Activated gamma-delta T cell treated with Interleukin-2 at 50 U/mL for 16 hours (primary cell): ENCODE measurements around the gene GPX1.
"Not testable (repeated sequence)": the region's sequence is repeated elsewhere in the genome, so short reads cannot be mapped to it uniquely, and the experiment has no call there.

ENCODE experiments used
- DNase-seq: peaks from one replicate; pipeline ENCODE4 v3.0.0-alpha.2; 2020

GPX1 gene

DNA sequence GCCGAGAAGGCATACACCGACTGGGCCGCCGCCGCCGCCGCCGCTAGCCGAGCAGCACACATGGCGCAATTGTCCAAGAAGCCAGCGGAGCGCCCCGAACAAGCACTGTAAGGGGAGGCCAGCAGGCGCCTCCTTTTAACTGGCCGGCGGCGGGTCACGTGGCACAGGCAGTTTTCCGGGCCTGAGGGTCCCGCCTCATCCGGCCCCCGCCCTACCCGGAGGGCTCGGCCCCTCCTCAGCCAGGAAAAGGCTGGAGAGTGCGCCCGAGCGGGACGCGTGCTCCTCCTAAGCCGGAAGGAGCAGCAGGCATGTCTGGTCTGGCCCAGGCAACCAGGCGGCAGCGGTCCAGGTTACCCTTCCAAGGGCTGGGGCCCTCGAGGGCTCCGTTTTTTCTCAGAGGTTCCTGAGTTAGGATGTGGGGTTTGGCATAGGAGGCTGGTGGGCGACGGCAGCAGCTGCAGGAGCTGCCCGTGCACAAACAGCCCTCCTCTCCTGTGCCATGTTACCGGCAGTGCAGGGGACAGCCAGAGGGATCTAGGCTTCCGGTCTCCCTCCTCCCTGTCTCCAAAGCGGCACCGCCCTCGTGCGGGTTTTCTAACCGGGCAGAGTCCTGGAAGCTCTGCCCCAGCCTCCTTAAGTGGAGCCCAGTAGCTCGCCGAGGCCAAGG lies at the start of gene GPX1:
Gene GPX1 (minus strand): TSS at position 137 of the 667 bp plus-strand sequence. CDS start 75 bp downstream, at position 62.
- peak; percentile 74 for DNase-seq

DNA sequence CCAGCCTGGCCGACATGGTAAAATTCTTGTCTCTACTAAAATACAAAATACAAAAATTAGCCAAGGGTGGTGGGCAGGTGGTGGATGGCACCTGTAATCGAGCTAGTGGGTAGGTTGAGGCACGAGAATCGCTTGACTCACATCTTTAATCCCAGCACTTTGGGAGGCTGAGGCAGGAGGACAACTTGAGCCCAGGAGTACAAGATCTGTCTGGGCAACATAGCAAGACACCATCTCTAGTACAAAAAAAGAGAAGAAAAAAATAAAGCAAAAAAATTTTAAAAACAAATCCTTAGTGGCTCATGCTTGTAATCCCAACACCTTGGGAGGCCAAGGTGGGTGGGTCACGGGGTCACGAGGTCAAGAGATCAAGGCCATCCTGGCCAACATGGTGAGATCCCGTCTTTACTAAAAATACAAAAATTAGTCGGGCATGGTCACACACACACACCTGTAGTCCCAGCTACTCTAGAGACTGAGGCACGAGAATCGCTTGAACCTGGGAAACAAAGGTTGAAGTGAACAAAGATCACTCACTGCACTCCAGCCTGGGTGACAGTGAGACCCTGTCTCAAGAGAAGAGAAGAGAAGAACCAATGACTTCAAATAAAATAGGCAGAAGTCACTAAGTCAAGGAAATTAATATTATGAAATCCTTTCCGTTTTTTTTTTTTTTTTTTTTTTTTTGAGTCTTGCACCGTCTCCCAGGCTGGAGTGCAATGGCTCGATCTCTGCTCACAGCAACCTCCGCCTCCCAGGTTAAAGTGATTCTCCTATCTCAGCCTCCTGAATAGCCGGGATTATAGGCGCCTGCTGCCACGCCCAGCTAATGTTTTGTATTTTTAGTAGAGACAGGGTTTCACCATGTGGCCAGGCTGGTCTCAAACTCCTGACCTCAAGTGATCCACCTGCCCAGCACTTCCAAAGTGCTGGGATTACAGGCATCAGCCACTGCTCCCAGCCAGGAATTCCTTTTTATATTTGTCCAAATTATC lies 48.7 kb upstream of the GPX1 start:
- no peak for DNase-seq

DNA sequence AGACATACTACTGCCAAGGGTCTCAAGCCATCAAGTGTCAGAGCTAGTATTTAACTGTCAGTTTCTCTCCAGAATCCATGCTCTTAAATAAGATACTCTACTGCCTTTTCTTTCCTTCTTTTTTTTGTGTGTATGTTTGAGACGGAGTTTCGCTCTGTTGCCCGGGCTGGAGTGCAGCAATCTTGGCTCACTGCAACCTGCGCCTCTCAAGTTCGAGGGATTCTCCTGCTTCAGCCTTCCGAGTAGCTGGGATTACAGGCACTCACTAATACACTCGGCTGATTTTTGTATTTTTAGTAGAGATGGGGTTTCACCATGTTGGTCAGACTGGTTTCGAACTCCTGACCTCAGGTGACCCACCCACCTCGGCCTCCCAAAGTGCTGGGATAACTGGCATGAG lies 47.4 kb upstream of the GPX1 start:
- DNase-seq, result not testable (repeated sequence)

DNA sequence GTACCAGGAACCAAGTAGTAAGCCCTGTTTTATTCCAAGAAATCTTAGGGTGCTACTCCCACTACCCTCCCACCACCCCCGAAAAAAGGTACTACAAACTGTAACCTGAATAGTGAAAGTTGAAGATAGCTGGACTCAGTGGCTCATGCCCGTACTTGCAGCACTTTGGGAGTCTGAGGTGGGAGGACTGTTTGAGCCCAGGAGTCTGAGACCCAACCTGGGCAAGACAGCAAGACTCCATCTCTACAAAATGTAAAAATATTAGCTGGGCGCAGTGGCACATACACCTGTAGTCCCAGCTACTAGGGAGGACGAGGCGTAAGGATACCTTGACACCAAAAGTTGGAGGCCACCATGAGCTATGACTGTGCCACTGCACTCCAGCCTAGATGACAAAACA lies 45.7 kb upstream of the GPX1 start:
- no peak for DNase-seq

DNA sequence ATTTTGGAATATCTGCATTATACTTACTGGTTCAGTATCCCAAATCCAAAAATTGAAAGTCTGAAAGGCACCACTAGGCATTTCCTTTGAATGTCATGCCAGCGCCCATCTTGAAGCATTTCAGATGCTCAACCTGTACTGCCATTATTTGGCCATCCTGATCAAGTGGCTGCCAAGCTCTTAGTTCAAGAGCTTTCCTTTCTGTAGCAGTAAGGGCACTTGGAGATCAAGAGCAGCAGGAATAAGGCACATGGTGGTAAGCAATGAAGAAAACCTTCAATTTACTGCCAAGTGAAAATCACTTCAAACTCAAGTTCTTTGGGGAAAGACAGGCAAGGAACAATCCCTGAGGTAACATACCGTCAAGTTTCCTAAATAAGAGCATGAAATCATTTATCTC lies 43.6 kb upstream of the GPX1 start:
- DNase-seq, result no peak

DNA sequence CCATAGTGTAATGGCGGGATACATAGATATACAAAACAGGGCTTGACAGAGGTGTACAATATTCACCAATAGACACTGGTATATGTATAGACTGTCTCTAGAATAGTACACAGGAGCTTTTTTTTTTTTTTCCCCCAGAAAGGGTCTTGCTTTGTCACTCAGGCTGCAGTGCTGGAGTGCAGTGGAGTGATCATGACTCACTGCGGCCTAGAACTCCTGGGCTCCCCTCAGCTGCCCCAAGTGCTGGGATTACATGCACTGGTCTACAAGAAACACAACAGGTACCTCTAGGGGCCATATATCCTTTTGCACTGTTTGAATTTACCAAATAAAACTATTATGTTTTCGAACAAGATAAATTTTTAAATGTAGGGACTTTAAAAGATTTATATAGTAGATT lies 41.3 kb upstream of the GPX1 start:
- no peak for DNase-seq

DNA sequence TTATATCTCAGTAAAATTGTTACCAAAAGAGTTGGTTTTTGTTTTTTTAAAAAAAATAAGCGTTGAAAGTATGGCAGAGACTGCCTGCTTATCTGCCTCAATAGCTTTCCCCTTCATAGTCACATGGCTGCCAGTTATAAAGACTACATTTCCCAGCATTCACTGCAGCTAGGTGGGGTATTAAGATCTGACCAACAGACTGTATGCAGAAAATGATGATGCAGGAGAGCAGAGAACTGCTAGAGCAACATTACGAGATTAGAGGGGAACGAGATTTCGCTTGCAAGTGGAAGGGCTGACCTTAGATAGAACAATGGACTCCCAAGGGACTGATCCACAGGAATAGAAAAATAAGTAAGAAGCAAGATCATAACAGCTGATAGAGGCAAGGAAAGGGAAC lies 39.3 kb upstream of the GPX1 start:
- DNase-seq, result no peak

DNA sequence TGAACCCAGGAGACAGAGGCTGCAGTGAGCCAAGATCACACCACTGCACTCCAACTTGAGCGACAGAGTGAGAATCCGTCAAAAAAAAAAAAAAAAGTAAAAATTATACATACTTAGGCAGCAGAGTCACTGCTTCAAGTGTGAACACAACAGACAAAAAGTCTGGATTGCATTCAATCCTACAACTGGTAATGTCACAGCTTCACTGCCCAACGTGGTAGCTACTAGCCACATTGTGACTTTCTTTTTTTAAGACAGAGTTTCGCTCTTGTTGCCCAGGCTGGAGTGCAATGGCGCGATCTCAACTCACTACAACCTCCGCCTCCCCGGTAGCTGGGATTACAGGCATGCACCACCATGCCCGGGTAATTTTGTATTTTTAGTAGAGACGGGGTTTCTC lies 33.2 kb upstream of the GPX1 start:
- DNase-seq, result not testable (repeated sequence)

DNA sequence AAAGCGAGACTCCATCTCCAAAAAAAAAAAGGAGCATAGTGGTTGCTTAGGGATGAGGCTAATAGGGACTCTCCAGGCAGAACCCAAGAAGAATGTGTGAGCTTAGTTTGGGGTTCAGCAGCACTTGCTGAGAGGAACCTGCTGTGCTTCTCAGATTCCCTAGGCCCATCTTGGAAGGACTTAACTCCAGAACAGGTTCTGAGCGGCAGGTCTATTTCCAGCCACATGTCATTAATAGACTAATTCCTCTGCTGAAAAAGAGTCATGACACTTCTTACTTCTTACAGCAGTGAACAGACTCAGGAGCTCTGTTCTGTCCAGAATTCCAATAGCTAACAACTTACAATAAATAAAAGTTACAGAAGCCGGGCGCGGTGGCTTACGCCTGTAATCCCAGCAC lies 31.1 kb upstream of the GPX1 start:
- no peak for DNase-seq

DNA sequence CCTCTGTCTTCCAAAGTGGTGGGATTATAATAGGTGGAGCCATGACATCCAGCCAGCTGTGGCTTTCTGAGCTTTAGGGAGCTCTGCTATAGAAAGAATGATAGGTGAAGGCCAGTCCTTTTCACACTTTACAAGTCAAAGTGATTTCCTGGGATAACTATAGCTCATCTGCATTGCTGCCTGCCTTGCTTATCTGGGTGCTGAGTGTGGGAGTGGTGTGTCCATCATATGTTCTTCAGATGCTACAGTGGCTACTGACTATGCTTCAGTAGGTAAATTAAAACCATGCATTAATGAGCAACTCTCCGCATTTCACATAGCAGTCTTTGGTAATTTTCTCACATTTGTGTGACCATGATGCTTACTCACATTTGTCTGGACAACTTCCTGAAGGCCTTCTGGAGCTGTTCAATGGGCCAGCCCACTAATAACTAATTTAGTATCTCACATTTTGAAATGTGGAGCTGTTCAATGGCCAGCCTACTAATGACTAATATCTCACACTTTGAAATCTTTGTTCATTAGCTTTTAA lies 30.2 kb upstream of the GPX1 start:
- no peak for DNase-seq

DNA sequence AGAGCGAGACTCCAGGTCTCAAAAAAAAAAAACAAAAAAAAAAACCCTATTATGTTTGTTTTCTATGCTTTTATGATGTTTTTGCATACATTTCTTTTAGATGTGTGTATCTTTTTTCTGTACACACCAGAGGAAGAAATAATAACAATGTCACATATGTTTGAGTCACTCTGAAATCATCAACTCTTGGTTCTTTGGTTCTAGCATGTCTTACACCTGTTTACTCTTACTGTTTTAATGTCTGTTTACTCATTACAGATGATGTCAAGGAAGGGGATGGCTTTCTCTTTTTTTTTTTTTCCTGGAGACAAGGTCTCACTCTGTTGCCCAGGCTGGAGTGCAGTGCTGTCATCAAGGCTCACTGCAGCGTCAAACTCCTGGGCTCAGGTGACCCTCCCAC lies 29.6 kb upstream of the GPX1 start:
- DNase-seq, result no peak

DNA sequence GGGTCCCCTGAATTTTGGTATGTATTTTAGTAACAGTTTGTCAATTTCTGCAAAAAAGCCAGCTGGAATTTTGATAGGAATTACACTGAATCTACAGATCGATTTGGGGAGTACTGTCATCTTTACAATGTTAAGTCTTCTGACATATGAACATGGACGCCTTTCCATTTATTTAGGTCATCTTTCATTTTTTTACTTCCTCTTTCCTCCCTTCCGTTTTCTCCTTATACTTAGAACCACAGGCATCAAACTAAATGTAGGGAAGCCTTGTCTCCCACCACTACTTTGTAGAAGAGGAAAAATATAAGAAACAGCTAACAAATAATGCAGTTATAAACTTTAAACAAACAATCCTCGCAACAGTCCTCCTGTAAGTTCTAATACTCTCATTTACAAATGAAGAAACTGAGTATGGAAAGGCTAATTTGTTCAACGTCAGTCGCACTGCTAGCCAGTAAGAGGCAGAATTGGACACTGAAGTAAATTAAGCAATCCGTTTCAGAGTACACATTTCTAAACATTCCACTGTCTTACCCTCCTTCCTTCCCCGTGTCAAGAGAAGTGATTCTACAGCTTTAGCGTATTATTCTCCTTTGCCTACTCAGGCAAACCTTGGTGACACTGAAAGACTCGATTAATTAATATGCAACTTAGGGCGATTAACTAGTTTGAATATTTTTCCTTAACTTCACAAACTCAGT lies 28.1 kb upstream of the GPX1 start:
- DNase-seq, result no peak

DNA sequence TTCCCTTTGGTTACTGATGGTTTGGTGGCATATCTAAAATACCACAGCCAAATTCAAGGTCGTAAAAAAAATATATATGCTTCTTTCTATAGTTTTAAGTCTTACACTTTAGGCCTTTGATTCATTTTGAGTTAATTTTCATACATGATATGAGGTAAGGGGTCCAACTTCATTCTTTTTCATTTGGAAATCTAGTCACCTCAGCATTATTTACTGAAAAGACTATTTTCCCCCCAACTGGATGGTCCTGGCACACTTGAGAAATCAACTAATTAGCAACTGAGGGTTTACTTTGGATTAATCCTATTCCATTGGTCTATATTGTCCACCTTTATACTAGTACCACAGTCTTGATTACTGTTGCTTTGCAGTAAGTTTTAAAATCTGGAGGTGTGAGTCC lies 27.5 kb upstream of the GPX1 start:
- no peak for DNase-seq

DNA sequence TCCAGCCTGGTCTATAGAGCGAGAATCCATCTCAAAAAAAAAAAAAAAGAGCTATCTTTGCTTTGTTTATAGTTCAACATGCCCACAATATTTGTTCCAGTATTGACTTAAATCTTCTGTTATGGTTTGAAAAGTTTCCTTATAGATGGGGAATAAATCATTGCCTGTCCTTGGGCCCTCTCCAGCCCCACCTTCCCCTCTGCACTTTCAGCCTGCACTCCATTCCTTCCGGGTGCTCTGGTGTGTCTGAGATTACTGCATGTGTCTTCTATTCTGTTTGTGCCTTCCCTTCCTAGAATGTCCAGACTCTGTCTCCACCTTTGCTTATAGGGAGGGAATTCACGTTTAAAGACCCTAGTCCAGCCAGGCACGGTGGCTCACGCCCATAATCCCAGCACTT lies 25.2 kb upstream of the GPX1 start:
- no peak for DNase-seq

DNA sequence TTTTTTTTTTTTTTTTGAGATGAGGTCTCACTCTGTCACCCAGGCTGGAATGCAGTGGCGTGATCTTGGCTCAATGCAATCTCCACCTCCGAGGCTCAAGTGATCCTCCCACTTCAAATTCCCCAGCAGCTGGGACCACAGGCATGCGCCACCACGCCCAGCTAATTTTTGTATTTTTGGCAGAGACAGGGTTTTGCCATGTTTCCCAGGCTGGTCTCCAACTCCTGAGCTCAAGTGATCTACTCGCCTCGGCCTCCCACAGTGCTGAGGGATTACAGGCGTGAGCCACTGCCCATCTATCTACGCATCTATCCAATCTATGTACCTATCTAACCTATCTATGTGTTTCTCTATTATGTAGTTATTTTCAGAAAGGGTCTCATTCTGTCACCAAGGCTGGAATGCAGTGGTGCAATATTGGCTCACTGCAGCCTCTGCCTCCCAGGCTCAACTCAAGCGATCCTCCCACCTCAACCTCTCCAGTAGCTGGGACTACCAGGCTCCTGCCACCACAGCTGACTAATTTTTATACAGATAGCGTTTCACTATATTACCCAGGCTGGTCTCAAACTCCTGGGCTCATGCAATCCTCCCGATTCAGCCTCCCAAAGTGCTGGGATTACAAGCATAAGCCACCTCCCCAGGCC lies 20.2 kb upstream of the GPX1 start:
- DNase-seq, result no peak

DNA sequence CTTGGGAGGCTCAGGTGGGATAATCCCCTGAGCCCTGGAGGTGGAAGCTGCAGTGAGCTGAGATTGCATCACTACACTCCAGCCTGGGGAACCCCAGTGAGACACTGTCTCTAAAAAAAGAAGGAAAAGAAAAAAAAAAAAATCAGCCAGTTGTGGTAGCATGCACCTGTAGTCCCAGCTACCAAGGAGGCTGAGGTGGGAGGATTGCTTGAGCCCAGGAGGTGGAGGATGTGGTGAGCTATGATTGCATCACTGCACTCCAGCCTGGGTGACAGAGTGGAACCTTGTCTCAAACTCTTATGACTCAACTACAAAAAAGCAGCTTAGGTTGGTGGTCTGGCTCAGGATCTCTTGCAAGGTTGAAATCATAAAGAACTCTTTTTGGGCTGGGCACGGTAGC lies 19.3 kb upstream of the GPX1 start:
- peak; percentile 16 for DNase-seq

DNA sequence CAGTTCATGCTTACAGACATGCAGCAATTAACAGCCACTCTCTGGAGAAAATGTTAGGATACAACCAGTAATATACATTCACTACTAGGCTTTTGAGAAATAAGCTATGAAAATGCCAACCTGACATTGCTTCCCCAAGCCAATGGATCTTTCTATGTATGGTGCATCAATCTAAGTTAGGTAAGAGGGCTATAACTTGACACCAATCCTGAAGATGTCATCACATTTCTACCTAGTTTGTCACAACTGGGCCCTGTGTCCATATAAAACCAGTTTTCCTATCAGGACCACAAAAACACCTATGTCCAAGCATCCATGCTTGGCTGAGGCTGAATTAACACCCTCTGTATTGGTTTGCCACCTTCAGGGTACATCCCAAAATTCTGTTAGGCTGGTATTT lies 13.8 kb upstream of the GPX1 start:
- no peak for DNase-seq

DNA sequence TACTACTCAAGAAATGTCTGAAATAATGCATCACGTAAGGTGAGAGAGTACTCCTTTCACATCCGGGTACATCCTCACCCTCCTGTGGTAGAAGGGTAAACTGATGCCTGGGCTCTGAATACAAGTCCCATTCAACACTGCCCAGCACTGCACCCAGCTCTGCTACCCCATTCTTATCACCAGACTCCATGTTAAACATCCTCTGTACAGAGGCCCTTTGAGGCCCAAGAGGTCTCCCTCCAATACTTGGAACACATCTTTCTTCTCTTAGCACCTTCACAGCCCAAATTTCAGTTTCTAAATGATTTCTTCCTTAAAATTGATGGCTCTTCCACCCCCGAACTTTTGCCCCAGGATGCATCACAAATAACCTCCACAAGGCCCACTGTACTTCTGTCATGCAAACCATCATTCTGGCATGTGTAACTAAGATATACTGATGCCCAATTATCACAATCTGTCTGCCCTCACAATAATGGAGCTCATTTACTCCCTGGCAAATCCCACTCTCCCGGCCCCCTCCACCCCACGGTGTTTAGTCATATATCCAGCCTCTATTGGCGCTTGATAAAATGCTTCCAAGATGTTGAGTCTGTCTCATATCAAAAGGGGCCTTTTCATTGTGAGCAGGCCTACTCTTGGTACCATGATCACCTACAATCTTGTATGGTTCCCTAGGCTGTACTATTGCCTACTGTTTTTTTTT lies 12.6 kb upstream of the GPX1 start:
- no peak for DNase-seq

DNA sequence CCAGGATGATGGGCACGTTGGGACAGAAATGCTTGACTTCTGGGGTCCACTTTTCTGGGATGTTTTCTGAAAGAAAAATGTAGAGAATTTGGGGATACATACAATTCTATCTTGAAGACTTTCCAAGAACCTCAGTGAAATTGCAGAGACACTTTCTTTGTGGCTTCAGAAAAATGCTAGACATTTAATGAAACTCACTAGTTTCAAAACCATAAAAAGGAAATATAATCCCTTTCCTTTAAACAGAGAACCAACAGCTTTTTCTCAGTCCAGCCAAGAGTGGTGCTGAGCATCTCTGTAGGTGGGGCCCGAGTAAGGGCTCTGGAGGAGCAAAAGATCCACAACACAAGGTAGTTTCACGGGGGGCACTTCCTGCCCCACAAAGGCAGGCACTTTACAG lies 4.4 kb upstream of the GPX1 start:
- no peak for DNase-seq

DNA sequence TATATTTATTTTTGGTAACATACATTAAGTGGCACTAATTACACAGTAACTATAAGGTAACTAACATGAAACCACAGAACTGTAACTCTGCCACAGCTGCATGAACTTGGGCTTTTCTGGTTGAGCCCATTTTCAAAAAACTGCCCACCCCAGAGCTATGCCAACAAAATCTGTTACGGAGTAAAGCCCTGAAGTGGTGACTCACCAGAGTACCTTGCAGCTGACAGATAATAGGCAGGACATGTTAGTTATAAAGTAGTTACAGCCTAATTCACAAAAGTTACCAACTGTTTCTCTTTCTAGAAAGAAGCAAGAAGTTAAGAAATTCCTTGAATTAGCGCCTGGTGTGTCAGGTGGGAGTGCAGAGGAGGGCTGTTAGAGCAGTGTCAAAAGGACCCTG lies 1.5 kb upstream of the GPX1 start:
- no peak for DNase-seq

DNA sequence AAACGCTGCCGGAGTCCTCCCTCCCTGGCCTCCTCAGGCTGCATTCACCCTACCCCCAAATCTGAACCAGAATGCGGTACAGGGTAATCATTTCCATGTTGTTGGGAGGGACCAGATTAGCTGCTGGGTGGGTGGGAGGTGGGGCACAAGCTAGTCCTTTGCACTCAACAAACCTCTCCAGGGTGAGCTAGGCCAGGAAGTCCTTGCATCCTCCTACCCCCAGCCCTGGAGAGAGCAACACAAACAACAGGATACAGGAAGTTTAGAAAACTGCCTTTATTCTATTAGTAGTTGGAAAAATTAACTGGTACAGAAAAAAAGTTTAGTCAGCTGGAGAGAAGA lies 702 bp upstream of the GPX1 start:
- no peak for DNase-seq
